Motor neuron (in vitro differentiated cells): ENCODE data around the gene ACER2. TPM values are rescaled to one million over a fixed set of nuclear protein-coding genes. Genes with fewer than 3 reads are reported as not detected.

Experiments used
- ATAC-seq, 8 experiments: fragments of 200-7000 bp; cut with Tn5 transposase; replicated peaks in 6 of 8; 2 replicates each; pipeline ENCODE4 v1.8.0; 2021; ENCODE audit warnings: mild to moderate bottlenecking in 8 of 8, moderate library complexity in 8 of 8
- H3K27ac ChIP-seq, 2 donors: fragments of 250-450 bp; sonication (Bioruptor Pico); 2 replicates each; pipeline ENCODE4 v1.9.0; 2021; ENCODE audit warnings: antibody characterized with exemption in 2 of 2, mild to moderate bottlenecking in 2 of 2, moderate library complexity in 1 of 2
- H3K4me1 ChIP-seq, 2 donors: fragments of 250-450 bp; sonication (Bioruptor Pico); replicated peaks in 1 of 2; 2 replicates each; pipeline ENCODE4 v1.6.1; 2021; ENCODE audit warnings: antibody characterized with exemption in 2 of 2, mild to moderate bottlenecking in 2 of 2, moderate library complexity in 1 of 2
- H3K4me3 ChIP-seq, 5 donors: fragments of 250-450 bp; sonication (Bioruptor Pico); 2 replicates each; pipeline ENCODE4 v1.9.0; 2021; ENCODE audit warnings: antibody characterized with exemption in 5 of 5, mild to moderate bottlenecking in 5 of 5, moderate library complexity in 4 of 5
- WGBS, 10 experiments: fragments of 450-650 bp; shearing (Covaris generic); methylation state at CpG; one replicate each; pipeline ENCODE4 v1.0.0; 2022; 5-methylcytosine and 5-hydroxymethylcytosine counted together
- in situ Hi-C, 9 experiments: fragments of 400-800 bp; cut with MboI; loops; one replicate each; pipeline ENCODE4 v1.15.0; 2021; ENCODE audit warnings: low sequenced_read_pairs in 9 of 9, low pct_unique_long_range_greater_than_20kb in 2 of 9; ENCODE audit not compliant: unreplicated experiment in 9 of 9
- total RNA-seq, 8 experiments: library from RNA; unstranded; fragments of 300-600 nt; gene quantifications; 2 replicates each; pipeline versions ENCODE4 v1.2.3 to v1.2.4, GENCODE V29; 2022

Gene ACER2
- total RNA-seq, 8 experiments from 2014 or later = 1.1 to 8.9 (median 2.4) TPM

DNA sequence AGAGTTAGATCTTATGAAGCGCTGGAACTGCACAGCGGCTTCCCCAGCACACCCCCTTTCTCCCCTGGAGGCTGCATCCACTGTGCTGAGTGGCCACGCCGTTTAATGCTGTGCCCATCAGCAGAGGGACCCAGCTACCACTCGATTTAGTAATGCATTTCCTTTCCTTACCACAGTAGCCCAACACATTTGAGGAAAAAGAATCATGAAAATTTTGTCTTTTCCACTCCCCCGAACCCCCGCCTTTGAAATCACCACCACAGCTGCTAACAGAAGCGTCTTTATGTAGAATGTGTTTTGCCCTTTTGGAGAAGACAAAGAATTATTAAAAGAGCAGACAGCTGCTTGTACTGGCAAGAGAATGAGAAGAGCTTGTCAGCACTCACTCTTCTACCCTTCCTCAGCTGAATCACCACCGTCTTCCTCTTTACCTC is 73.2 kb downstream of the ACER2 start:
- ATAC-seq = no peak
- H3K4me3 ChIP-seq = no peak overlapping the region
- H3K27ac ChIP-seq = no peak overlapping the region
- in situ Hi-C loops = loop anchor here in 6 of 9 experiments (10.0 to 25.0 kb wide), 2 partner anchors 430 to 443 kb away; no protein-coding TSS in a partner anchor
- WGBS, 10 experiments = 27 to 91% (median 71%) methylated on average over 2 to 9 of the region's 9 CpGs; no CpG with 5 or more reads in 2 of the 10 experiments
- no peaks in the 10 kb centered on the region for H3K4me1 ChIP-seq

DNA sequence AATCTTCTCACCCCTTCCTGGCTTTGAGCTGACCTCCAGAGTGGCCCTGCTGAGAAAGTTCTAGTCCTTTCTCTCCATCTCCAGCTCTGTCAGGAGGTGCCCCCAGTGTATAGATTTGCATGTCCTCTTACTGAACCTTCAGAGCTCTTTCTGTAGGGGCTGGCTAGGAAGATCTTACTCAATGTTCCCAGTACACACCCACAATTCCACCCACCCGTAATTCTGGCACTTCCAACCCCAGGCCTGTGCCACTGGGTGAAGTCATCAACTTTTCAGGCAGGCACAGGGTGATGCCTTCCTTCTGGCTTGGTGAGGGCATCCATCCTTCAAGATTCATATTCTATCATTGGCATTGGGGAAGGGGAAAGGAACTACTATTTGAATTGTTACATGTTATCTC is 75.9 kb downstream of the ACER2 start:
- no peak overlapping the region for H3K27ac ChIP-seq
- in situ Hi-C loops = loop anchor here in 6 of 9 experiments (10.0 to 25.0 kb wide), 2 partner anchors 428 to 440 kb away; no protein-coding TSS in a partner anchor

DNA sequence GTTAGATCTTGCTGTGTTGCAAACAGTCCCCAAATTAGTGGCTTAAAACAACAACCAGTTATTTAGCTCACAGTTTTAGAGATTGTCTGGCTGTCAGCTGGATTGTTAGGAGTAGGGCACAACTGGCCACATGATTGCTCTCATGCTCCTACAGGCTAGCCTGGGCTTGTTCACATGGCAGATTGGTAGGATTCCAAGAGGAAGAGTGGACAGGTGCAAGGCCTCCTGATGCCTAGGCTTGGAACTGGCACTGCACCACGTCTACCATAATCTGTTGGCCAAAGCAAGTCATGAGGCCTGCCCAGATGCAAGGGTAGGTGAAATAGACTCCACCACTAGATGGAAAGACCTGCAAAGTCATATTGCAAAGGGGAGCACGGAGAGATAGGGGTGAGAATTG is 76.4 kb downstream of the ACER2 start:
- Histone ChIP-seq H3K27ac (no peak overlapping the region), H3K4me3 (no peak overlapping the region), H3K4me1 (no peaks in the 10 kb centered on the region)
- no peak for ATAC-seq
- WGBS, 10 experiments = 0 to 92% (median 83%) methylated on average over 1 to 2 of the region's 2 CpGs; no CpG with 5 or more reads in 5 of the 10 experiments
- in situ Hi-C loops = loop anchor here in 6 of 9 experiments (10.0 to 25.0 kb wide), 2 partner anchors 427 to 440 kb away; no protein-coding TSS in a partner anchor

More for the DNA sequence above, 75.9 kb downstream of the ACER2 start:
- Histone ChIP-seq H3K4me1 (no peaks in the 10 kb centered on the region), H3K4me3 (no peak overlapping the region)
- 20 to 100% (median 80%) methylated on average over 1 of the region's 1 CpG; no CpG with 5 or more reads in 5 of the 10 experiments for WGBS, 10 experiments
- ATAC-seq = no peak

DNA sequence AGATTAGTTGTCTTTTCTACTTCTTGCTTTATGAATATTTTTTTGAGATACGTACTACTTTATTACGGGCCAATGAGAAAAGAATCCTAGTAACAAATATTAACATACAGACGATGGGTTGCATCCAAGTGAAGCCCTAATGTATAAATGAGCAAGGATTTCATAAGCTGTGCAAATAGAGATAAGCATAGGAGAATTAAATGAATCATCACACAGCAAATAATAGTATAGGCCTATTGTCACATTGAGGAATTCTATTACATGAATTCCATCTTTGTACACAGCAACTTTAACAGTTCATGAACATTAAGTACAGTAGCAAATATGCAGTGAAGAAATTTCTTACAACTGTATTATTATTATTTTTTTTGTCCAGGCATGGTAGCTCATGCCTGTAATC is 78.0 kb downstream of the ACER2 start:
- Histone ChIP-seq H3K4me1 (no peaks in the 10 kb centered on the region), H3K27ac (no peak overlapping the region), H3K4me3 (no peak overlapping the region)
- WGBS, 10 experiments = 63 to 100% (median 80%) methylated on average over 1 to 3 of the region's 3 CpGs; no CpG with 5 or more reads in 1 of the 10 experiments
- in situ Hi-C loops = loop anchor here in 6 of 9 experiments (10.0 to 25.0 kb wide), 2 partner anchors 425 to 438 kb away; no protein-coding TSS in a partner anchor
- no peak for ATAC-seq

DNA sequence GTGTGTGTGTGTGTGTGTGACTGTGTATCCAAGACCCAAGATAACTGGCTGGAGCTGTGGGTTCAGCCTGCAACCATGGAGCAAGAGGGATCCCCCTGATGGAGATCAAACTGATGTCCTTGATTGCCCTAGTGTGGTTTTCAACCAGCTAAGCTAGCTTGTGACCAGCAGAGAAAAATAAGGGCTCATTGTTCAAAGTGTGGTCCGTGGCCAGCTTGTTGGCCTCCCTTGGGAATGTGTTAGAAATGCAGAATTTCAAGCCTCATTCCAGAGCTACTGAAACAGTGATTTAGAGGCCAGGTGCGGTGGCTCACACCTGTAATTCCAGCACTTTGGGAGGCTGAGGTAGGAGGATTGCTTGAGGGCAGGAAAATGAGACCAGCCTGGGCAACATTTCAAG is 79.9 kb downstream of the ACER2 start:
- Histone ChIP-seq H3K27ac (no peak overlapping the region), H3K4me3 (no peak overlapping the region), H3K4me1 (peaks cover 0 to 4% of the 10 kb centered on the region in 2 donors)
- WGBS, 10 experiments = 14 to 80% (median 67%) methylated on average over 1 to 2 of the region's 2 CpGs; no CpG with 5 or more reads in 5 of the 10 experiments
- in situ Hi-C loops = loop anchor here in 6 of 9 experiments (10.0 to 25.0 kb wide), 2 partner anchors 424 to 436 kb away; no protein-coding TSS in a partner anchor
- ATAC-seq = no peak

DNA sequence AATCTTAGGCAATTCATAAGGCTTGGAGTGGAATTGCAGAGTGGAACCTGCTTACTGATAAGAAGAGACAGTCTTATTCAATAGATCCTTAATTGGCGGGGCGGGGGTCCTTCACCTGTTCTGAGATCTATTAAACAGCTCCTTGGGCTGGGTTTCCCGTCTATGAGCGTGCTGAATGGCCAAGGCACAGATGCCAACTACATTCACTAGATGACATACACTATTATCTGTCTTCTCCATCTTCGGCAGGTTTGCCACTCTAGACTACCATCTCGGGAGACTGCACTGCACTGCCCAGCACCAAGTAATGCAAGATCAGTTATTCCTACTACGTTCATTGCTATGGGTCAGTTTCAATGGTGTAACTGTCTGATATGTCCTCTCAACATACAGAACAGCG is 81.5 kb downstream of the ACER2 start:
- H3K27ac ChIP-seq = no peak overlapping the region
- WGBS, 10 experiments = 0 to 98% (median 83%) methylated on average over 1 to 7 of the region's 8 CpGs; no CpG with 5 or more reads in 5 of the 10 experiments
- H3K4me1 ChIP-seq = peaks cover 0 to 4% of the 10 kb centered on the region in 2 donors
- H3K4me3 ChIP-seq = no peak overlapping the region
- in situ Hi-C loops = loop anchor here in 7 of 9 experiments (10.0 to 25.0 kb wide), 2 partner anchors 422 to 435 kb away; no protein-coding TSS in a partner anchor
- ATAC-seq = no peak

DNA sequence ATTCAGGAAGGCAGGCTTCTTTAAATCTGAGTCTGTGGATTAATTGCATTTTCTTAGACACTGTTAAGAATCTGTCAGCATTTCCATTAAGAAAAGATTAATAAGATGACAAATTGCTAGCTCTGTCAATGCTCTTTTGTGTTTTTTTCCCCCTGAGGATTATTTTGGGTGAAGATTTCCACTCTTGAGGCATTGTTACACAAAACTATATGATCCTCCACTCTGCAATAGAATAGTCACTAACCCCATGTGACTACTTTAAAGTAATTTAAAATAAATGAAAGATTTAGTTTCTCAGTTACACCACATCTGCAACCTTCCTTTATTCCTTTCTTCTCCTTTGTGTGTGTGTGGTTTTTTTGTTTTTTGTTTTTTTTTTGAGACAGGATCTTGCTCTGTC is 82.0 kb downstream of the ACER2 start:
- ATAC-seq = peak in 3 of 8 experiments; percentile 12 to 63 (median 26)
- in situ Hi-C loops = loop anchor here in 7 of 9 experiments (10.0 to 25.0 kb wide), 2 partner anchors 421 to 434 kb away; no protein-coding TSS in a partner anchor
- Histone ChIP-seq H3K27ac (no peak overlapping the region), H3K4me3 (no peak overlapping the region), H3K4me1 (peaks cover 0 to 4% of the 10 kb centered on the region in 2 donors)

DNA sequence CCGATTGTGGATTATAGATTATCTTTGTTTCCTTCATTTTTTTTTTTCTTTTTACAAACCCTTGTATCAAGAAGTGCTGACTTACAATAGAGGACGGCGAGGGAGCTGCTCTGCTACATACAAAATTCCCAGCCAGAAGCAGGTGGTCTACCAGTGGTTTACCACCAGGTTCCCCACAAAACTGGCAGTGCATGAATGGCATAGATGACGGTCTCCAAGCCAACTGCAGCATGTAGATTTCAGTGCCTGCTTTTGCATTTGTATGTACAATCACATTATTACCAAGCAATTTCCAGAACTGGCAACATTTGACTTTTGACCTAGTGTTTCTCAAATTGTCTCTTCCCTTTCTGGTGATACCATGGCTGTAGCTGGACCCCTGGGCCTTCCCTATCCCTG is 84.0 kb downstream of the ACER2 start:
- 0 to 81% (median 64%) methylated on average over 1 to 4 of the region's 4 CpGs; no CpG with 5 or more reads in 1 of the 10 experiments for WGBS, 10 experiments
- Histone ChIP-seq H3K4me1 (peaks cover 0 to 4% of the 10 kb centered on the region in 2 donors), H3K4me3 (no peak overlapping the region), H3K27ac (no peak overlapping the region)
- in situ Hi-C loops = loop anchor here in 7 of 9 experiments (10.0 to 25.0 kb wide), 2 partner anchors 420 to 432 kb away; no protein-coding TSS in a partner anchor
- peak in 1 of 8 experiments; percentile 19 for ATAC-seq

DNA sequence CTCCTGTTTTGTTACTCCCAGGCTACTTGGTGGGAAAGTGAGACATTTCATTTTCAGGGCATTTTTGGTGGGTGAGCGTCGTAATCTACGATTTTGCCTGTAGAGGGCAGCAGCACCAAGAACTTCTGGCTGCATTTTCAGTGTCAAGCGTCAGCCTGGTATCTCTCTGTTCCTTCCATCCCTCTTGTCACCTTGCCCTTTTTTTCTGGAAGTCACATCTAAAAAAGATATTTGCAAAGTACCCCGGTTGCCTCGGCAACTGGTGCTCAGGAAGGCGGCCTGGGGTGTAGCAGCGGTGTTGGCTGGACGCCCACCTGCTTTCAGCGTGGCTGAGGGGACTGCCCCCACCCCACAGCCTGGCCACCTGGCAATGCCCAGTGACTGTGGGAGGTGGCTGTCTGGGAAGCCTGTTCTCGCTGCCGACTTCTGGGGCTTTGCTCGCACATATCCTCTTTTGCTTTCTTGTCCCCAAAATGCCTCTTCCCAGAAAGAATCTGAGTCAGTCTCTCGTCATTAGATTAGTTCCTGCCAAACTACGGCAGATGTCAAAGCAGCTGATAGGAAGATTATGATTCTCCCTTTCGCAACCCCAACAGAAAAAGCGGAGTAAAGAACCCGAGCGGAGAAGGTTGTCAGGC is 84.5 kb downstream of the ACER2 start:
- ATAC-seq = peak; percentile 67 to 93 (median 80)

DNA sequence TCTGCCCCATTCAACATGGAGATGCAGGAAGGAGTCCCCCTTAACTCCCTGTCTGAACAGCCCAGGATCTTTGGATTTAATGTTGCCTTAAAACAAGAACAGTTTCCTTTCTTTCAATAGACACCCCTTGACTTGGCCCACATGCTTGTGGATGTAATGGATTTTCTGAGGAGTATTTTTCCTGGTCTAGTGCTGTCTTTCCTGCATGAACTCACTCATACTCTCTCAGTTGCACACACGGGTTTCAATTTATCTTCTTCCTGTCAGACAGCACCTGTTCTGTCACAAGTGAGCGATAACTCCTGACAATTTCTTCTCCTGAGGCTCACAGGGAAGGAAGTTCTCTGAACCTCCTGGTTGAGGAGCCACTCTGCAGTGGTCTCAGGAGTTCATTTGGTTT is 85.1 kb downstream of the ACER2 start:
- Histone ChIP-seq H3K27ac (no peak overlapping the region), H3K4me3 (no peak overlapping the region), H3K4me1 (peaks cover 0 to 4% of the 10 kb centered on the region in 2 donors)
- in situ Hi-C loops = loop anchor here in 7 of 9 experiments (10.0 to 25.0 kb wide), 2 partner anchors 418 to 431 kb away; no protein-coding TSS in a partner anchor
- ATAC-seq = no peak
- WGBS, 10 experiments = 60 to 100% (median 88%) methylated on average over 1 to 2 of the region's 2 CpGs; no CpG with 5 or more reads in 4 of the 10 experiments

More for the DNA sequence above, 84.5 kb downstream of the ACER2 start:
- WGBS, 10 experiments = 0 to 100% (median 9%) methylated on average over 2 to 9 of the region's 19 CpGs; no CpG with 5 or more reads in 1 of the 10 experiments
- Histone ChIP-seq H3K4me3 (no peak overlapping the region), H3K27ac (no peak overlapping the region), H3K4me1 (peaks cover 0 to 4% of the 10 kb centered on the region in 2 donors)
- in situ Hi-C loops = loop anchor here in 7 of 9 experiments (10.0 to 25.0 kb wide), 2 partner anchors 419 to 432 kb away; no protein-coding TSS in a partner anchor

DNA sequence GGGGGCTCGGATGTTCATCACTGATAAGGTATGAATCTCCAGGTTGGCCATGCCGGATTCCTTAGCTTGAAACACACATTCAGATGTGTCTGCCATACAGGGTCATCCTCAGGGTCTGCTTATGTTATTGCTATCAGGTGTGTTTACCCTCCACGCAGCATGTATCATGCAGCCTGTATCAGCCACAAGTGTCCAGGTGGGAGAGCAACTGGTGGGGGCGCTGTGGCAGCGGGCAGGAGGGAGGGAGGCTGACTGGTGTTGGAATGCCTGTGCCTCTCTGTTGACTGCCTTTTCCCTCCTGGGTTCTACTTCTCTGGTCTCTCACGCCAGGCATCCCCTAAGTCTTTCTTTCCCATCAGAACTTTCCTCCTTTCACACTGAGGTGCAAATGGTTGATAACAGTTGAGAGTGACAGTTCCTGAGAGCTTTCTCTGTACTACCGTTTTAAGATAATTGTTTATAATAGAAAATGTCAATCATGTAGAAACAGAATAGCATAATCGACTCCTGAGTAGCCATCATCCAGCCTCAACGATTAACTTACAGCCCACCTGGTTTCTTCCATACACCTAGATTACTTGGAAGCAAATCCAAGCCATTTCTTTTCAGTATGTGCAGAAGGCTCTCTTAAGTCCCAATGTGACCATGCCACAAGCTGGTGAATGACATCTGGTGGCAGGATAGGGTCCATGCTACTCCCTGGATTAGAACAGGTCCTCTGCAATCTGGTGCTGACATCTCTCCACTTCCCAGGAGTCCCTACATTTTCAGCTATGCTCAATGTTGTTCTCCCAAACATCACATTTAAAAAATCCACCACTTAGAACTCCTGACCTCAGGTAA is 86.6 kb downstream of the ACER2 start:
- no peak for ATAC-seq
- in situ Hi-C loops = loop anchor here in 7 of 9 experiments (10.0 to 25.0 kb wide), 2 partner anchors 417 to 429 kb away; no protein-coding TSS in a partner anchor
- H3K27ac ChIP-seq = no peak overlapping the region
- H3K4me3 ChIP-seq = no peak overlapping the region
- WGBS, 10 experiments = 10 to 100% (median 80%) methylated on average over 1 to 7 of the region's 9 CpGs
- peaks cover 0 to 4% of the 10 kb centered on the region in 2 donors for H3K4me1 ChIP-seq

DNA sequence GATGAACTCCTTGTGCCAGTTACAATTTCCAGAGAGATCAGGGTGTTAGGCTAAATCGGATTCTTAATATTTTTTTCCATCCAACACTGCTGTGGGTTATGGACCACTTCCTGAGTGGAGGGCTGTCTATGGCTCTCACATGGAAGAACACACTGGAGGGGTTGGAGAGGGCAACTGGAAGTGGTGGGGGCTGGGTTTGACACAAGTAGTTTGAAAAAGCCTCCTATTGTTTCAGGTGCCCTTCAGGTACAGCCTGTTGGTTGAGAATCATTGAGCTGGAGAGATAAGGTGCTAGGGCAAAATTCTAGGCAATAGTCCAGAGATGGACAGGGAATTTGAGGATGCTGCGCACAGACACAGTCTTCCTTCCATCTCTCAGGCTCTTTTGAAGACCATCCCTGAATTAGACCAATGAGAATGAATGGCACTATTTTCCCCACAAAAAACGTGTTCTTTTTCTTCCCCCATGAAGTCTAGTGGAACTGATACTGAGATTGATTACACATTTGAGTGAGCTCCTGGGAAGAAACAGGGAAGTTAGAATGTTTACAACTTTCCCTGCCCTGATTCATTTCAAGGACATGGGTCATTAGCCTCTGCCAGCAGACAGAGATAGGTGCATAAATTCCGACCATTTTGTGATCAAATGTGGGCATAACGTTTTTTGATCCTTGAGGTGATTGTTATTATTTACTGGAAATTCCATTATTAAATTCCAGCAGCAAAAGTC is 87.7 kb downstream of the ACER2 start:
- WGBS, 10 experiments = 17 to 73% (median 48%) methylated on average over 1 to 4 of the region's 5 CpGs; no CpG with 5 or more reads in 2 of the 10 experiments

More for the DNA sequence above, 87.7 kb downstream of the ACER2 start:
- H3K4me1 ChIP-seq = peaks cover 0 to 4% of the 10 kb centered on the region in 2 donors
- H3K4me3 ChIP-seq = no peak overlapping the region
- in situ Hi-C loops = loop anchor here in 7 of 9 experiments (10.0 to 25.0 kb wide), 2 partner anchors 416 to 428 kb away; no protein-coding TSS in a partner anchor
- no peak for ATAC-seq
- H3K27ac ChIP-seq = no peak overlapping the region
